Endothelial cell of umbilical vein (primary cell): ENCODE data around the gene NEAT1. TPM values are rescaled to one million over a fixed set of nuclear protein-coding genes. Genes with fewer than 3 reads are reported as not detected.

Source experiments
- BruUV-seq: library from RNA; stranded (reverse); fragments of 400-500 nt; replicated peaks from 2 replicates; lab custom pipeline; 2021; lab: Mats Ljungman, UMichigan
- CTCF ChIA-PET: fragments of 300-600, 350-600 bp; sonication (Branson Sonifier 250); formaldehyde crosslinking; loops from one replicate; lab custom pipeline; 2021; ENCODE audit warnings: antibody characterized with exemption, inconsistent platforms; lab: Charles Lee
- POLR2A ChIA-PET: fragments of 300-600, 350-600 bp; sonication (Branson Sonifier 250); formaldehyde crosslinking; loops from one replicate; lab custom pipeline; 2021; ENCODE audit warnings: antibody characterized with exemption, inconsistent platforms; lab: Charles Lee
- DNase-seq: peaks from one replicate; pipeline ENCODE4 v3.0.0-alpha.2; 2011; ENCODE audit warnings: low read depth, low spot score
- FAIRE-seq: peaks from 2 replicates; lab custom pipeline; 2011; peaks lifted over from hg19 to GRCh38; lab: Jason Lieb, UNC
- H2AFZ ChIP-seq: 2 replicates; pipeline ENCODE4 v1.6.0; 2012; ENCODE audit warnings: low read depth, low read length, control low read depth, inconsistent platforms
- H3K27ac ChIP-seq: 2 replicates; pipeline ENCODE4 v1.5.1; 2011; ENCODE audit warnings: low read depth, mild to moderate bottlenecking, control low read depth, low read length, moderate library complexity; ENCODE audit not compliant: insufficient read depth
- H3K27me3 ChIP-seq, 2 experiments: 2 replicates each; pipeline versions ENCODE4 v1.6.0 to v1.6.1; 2011; ENCODE audit warnings: low read length in 2 of 2, mixed read lengths in 1 of 2; ENCODE audit not compliant: control insufficient read depth in 2 of 2, insufficient read depth in 2 of 2
- H3K36me3 ChIP-seq, 2 experiments: 2 replicates in 1 of 2; 3 replicates in 1 of 2; pipeline ENCODE4 v1.5.1; 2011; ENCODE audit warnings: low read length in 2 of 2, mild to moderate bottlenecking in 1 of 2, moderate library complexity in 1 of 2; ENCODE audit not compliant: control insufficient read depth in 2 of 2, insufficient read depth in 2 of 2; ENCODE audit errors: extremely low read depth in 1 of 2
- H3K4me1 ChIP-seq: 3 replicates; pipeline ENCODE4 v1.5.1; 2011; ENCODE audit warnings: mild to moderate bottlenecking, low read length; ENCODE audit not compliant: control insufficient read depth, insufficient read depth; ENCODE audit errors: extremely low read depth
- H3K4me2 ChIP-seq: 2 replicates; pipeline ENCODE4 v1.6.1; 2011; ENCODE audit warnings: low read length, control low read depth, mixed read lengths; ENCODE audit not compliant: insufficient read depth
- H3K4me3 ChIP-seq, 3 experiments: fragments of 200-600 bp in 1 of 3; sonication (generic), shearing (Covaris generic) in 1 of 3; replicated peaks in 1 of 3; 2 replicates each; pipeline ENCODE4 v1.5.1; 2011 to 2016; ENCODE audit warnings: control low read depth in 3 of 3, low read length in 3 of 3, mild to moderate bottlenecking in 2 of 3, inconsistent platforms in 1 of 3, low read depth in 1 of 3, moderate library complexity in 1 of 3; ENCODE audit not compliant: insufficient read depth in 1 of 3
- H3K79me2 ChIP-seq: 2 replicates; pipeline ENCODE4 v1.6.0; 2012; ENCODE audit warnings: low read length, inconsistent platforms; ENCODE audit not compliant: control insufficient read depth, insufficient read depth
- H3K9ac ChIP-seq: replicated peaks from 2 replicates; pipeline ENCODE3; 2011; ENCODE audit warnings: low read length, control low read depth; ENCODE audit not compliant: insufficient read depth; ENCODE audit errors: extremely low read depth
- H3K9me1 ChIP-seq: replicated peaks from 3 replicates; pipeline ENCODE4 v1.6.0; 2011; ENCODE audit warnings: mild to moderate bottlenecking, low read length; ENCODE audit not compliant: control insufficient read depth, insufficient read depth; ENCODE audit errors: extremely low read depth
- H3K9me3 ChIP-seq: replicated peaks from 2 replicates; pipeline ENCODE4 v1.5.1; 2012; ENCODE audit warnings: low read length, inconsistent platforms; ENCODE audit not compliant: control insufficient read depth, insufficient read depth
- H4K20me1 ChIP-seq: replicated peaks from 2 replicates; pipeline ENCODE3; 2011; ENCODE audit warnings: mild to moderate bottlenecking, low read length; ENCODE audit not compliant: control insufficient read depth, insufficient read depth; ENCODE audit errors: extremely low read depth
- EZH2 ChIP-seq: IDR thresholded peaks from 2 replicates; pipeline ENCODE4 v1.6.1; 2012; ENCODE audit warnings: borderline replicate concordance, low read depth, mild to moderate bottlenecking, moderate library complexity, low read length, inconsistent platforms; ENCODE audit not compliant: severe bottlenecking
- FOS ChIP-seq: IDR thresholded peaks from 2 replicates; pipeline ENCODE4 v1.6.1; 2011; ENCODE audit warnings: mild to moderate bottlenecking, low read length, moderate library complexity, borderline replicate concordance; ENCODE audit not compliant: insufficient read depth
- GATA2 ChIP-seq: IDR thresholded peaks from 2 replicates; pipeline ENCODE4 v1.7.0; 2011; ENCODE audit warnings: low read depth, mild to moderate bottlenecking, moderate library complexity, mixed read lengths, low read length; ENCODE audit not compliant: insufficient read length, insufficient read depth
- JUN ChIP-seq: IDR thresholded peaks from 2 replicates; pipeline ENCODE4 v1.6.1; 2011; ENCODE audit warnings: borderline replicate concordance, low read depth; ENCODE audit not compliant: insufficient read length, insufficient read depth
- MYC ChIP-seq: IDR thresholded peaks from one replicate; pipeline ENCODE4 v1.6.1; 2011; ENCODE audit warnings: mild to moderate bottlenecking, low read depth, low read length
- POLR2A ChIP-seq: IDR thresholded peaks from 2 replicates; pipeline ENCODE4 v1.6.1; 2012; ENCODE audit warnings: low read depth, mild to moderate bottlenecking, control low read depth, low read length
- POLR2AphosphoS5 ChIP-seq: IDR thresholded peaks from 2 replicates; pipeline ENCODE4 v1.6.1; 2012; ENCODE audit warnings: low read depth, mild to moderate bottlenecking, control low read depth, low read length, moderate library complexity; ENCODE audit not compliant: insufficient read depth
- dilution Hi-C: fragments of 300-500 bp; cut with MboI; formaldehyde crosslinking; loops from one replicate; pipeline ENCODE4 v1.15.0; 2019; ENCODE audit warnings: low sequenced_read_pairs; ENCODE audit not compliant: extremely low pct_ligation_motif_present
- intact Hi-C: fragments of 100-400 bp; cut with micrococcal nuclease; formaldehyde crosslinking; loops from one replicate; pipeline ENCODE4 v1.10.0; 2022
- polyA plus RNA-seq, 4 experiments: library from polyadenylated mRNA; depleted of rRNA in 3 of 4; stranded (reverse) in 3 of 4; unstranded in 1 of 4; fragments of >200 nt; gene quantifications; 2 replicates each; pipeline versions ENCODE4 v1.2.1 to v1.2.3, GENCODE V29; 2011 to 2012; ENCODE audit warnings: missing spikeins in 1 of 4
- total RNA-seq: library from RNA; stranded (reverse); gene quantifications from 2 replicates; pipeline ENCODE4 v1.2.3, GENCODE V29; 2021
- TF ChIP-seq, protein P1 (sequence below): IDR thresholded peaks from 2 replicates; pipeline ENCODE4 v1.6.1; 2011; ENCODE audit not compliant: insufficient read depth, insufficient read length
- TF ChIP-seq, protein P2 (sequence below), 2 donors: IDR thresholded peaks; 1 replicate in 1 of 2; 2 replicates in 1 of 2; pipeline ENCODE4 v1.5.1; 2011; ENCODE audit warnings: low read length in 2 of 2, mild to moderate bottlenecking in 2 of 2, moderate library complexity in 2 of 2, control low read depth in 1 of 2, inconsistent platforms in 1 of 2, low read depth in 1 of 2; ENCODE audit not compliant: insufficient read depth in 1 of 2; ENCODE audit errors: extremely low read depth in 1 of 2

The NEAT1 gene
- total and polyA plus RNA-seq, 2 donors (not counting 3 experiments of a cell fraction or from before 2014, with no cell fraction given), result 34.4 to 957 TPM

DNA sequence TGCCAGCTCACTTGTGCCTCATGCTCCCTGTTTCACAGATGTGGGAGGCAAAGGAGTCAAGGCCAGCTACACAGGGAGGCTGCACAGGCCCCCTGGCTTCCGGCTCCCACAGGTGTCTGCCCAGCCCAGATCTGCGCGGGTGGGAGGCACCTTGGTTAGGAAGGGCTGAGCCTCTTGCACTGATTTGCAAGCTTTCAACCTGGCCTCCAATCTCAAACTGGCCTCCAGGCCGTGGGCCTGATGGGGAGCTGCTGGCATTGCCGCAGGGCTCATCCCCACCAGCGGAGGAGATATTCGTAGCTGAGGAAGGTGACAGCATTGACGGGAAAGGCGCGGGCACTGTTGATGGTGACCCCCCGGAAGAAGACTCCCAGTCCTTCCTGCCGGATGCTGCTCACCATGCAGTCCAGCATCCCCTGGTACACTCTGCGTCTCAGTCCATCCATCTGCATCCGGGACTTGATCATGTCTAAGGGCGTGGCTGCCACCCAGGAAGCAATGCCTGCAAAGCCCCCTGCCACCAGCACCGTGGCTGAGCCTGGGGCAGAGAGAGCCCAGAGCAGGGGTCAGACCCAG lies 46.4 kb upstream of the NEAT1 start:
- Histone ChIP-seq H3K79me2 (no peaks in the 10 kb centered on the region), H4K20me1 (no peaks in the 10 kb centered on the region), H3K9me3 (no peaks in the 10 kb centered on the region), H2AFZ (no peak overlapping the region), H3K9ac (no peak overlapping the region), H3K36me3 (no peaks in the 10 kb centered on the region), H3K27me3 (no peaks in the 10 kb centered on the region), H3K4me2 (no peak overlapping the region), H3K4me1 (peaks cover 3% of the 10 kb centered on the region), H3K4me3 (no peak overlapping the region), H3K9me1 (no peaks in the 10 kb centered on the region), H3K27ac (no peak overlapping the region)
- no peak for TF ChIP-seq POLR2A
- TF ChIP-seq, protein P1, sequence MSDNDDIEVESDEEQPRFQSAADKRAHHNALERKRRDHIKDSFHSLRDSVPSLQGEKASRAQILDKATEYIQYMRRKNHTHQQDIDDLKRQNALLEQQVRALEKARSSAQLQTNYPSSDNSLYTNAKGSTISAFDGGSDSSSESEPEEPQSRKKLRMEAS, result no peak
- no peak for TF ChIP-seq FOS
- no peak for TF ChIP-seq GATA2
- TF ChIP-seq POLR2AphosphoS5, result no peak
- TF ChIP-seq MYC, result no peak
- BruUV-seq, result no TSS peak
- POLR2A ChIA-PET, result interaction anchor here (0.8 kb wide), 1 partner anchor 44 kb away, joined by 5 read pairs; no protein-coding TSS in a partner anchor
- intact Hi-C loops (no loop called here), dilution Hi-C loops (no loop called here)
- DNase-seq, result no peak
- FAIRE-seq, result no peak
- CTCF ChIA-PET, result interaction anchor here (0.9 to 1.4 kb wide), 2 partner anchors 132 to 135 kb away, joined by 3 to 4 read pairs; no protein-coding TSS in a partner anchor

DNA sequence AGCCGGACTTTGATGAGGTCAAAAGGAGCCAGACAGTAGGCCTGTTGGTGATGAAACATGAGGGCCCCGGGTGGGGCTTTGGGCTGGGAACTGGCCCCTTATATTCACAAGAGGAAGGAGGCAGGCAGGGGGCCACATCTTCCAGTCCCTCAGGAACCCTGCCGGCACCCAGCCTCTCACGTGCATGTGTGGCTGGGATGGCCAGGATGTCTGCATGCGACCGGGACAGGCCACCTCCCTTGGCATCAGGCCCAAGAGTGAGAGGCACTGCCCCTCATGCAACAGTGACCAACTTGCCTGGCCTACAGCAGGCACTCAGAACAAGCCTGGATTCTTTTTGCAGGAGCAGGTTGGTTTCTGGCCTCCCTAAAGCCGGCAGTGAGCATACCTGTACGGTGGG lies 45.6 kb upstream of the NEAT1 start:
- dilution Hi-C loops, result no loop called here
- H3K4me3 ChIP-seq, result no peak overlapping the region
- CTCF ChIA-PET, result no interaction called here
- no peaks in the 10 kb centered on the region for H3K9me3 ChIP-seq
- no peaks in the 10 kb centered on the region for H3K27me3 ChIP-seq
- no peak overlapping the region for H2AFZ ChIP-seq
- TF ChIP-seq GATA2 (no peak), FOS (no peak), JUN (no peak), MYC (no peak), POLR2AphosphoS5 (no peak), EZH2 (no peak), POLR2A (no peak)
- TF ChIP-seq, protein P2, sequence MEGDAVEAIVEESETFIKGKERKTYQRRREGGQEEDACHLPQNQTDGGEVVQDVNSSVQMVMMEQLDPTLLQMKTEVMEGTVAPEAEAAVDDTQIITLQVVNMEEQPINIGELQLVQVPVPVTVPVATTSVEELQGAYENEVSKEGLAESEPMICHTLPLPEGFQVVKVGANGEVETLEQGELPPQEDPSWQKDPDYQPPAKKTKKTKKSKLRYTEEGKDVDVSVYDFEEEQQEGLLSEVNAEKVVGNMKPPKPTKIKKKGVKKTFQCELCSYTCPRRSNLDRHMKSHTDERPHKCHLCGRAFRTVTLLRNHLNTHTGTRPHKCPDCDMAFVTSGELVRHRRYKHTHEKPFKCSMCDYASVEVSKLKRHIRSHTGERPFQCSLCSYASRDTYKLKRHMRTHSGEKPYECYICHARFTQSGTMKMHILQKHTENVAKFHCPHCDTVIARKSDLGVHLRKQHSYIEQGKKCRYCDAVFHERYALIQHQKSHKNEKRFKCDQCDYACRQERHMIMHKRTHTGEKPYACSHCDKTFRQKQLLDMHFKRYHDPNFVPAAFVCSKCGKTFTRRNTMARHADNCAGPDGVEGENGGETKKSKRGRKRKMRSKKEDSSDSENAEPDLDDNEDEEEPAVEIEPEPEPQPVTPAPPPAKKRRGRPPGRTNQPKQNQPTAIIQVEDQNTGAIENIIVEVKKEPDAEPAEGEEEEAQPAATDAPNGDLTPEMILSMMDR (IDR thresholded peaks at IDR 0.05; ENCODE audit: extremely low read depth in 1 of 2, insufficient read depth in 1 of 2, low read depth in 1 of 2, low read length in 2 of 2), result no peak
- TF ChIP-seq, protein P1, result no peak
- BruUV-seq, result no TSS peak
- no peak overlapping the region for H3K27ac ChIP-seq
- H3K4me1 ChIP-seq, result peaks cover 6% of the 10 kb centered on the region
- intact Hi-C loops, result no loop called here
- POLR2A ChIA-PET, result no interaction called here
- no peaks in the 10 kb centered on the region for H3K36me3 ChIP-seq
- FAIRE-seq (no peak), DNase-seq (no peak)
- H3K9ac ChIP-seq, result no peak overlapping the region
- no peak overlapping the region for H3K4me2 ChIP-seq
- H3K9me1 ChIP-seq, result no peaks in the 10 kb centered on the region
- H4K20me1 ChIP-seq, result no peaks in the 10 kb centered on the region
- H3K79me2 ChIP-seq, result no peaks in the 10 kb centered on the region
